ENCODE data around the gene CALM3. TPM values are rescaled to one million over a fixed set of nuclear protein-coding genes. Genes with fewer than 3 reads are reported as not detected.
A peak's percentile ranks its signal among the peaks of the same experiment; 100 is the strongest.

CALM3 gene
- total RNA-seq, 1 experiment from 2014 or later, result 343 TPM

DNA sequence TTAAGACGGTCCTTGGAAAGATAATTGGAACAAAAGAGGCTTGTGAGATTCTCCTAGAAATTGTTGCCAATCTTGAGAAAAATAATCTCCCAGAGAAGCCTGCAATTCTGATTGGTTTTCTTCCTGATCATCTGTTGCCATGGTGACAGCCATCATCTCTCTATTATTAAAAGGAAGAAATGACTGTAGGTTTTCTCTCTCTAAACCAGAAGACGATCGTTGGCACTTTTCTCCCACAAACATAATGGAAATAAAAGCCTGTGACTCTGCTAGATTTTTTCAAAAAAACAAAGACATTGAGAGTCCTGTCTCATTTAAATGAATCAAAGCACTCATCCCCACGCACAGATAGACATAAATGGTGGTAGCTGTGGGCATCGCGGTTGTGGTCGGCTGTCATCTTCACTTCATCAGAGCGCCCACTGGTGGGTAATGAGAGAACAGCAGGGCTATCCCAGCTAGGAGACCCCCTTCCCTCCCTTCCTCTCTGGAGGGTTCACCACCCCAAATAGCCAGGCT is 21.7 kb upstream of the CALM3 start:
- WGBS (ENCODE audit: extremely low coverage, insufficient read length, low lambda C conversion rate), result no CpG with 5 or more reads among the region's 8 CpGs
- Histone ChIP-seq H2AK5ac (ENCODE audit: insufficient read length, low read length) (no peak overlapping the region), H4K91ac (ENCODE audit: insufficient read length, low read depth, low read length) (no peak overlapping the region), H2BK12ac (ENCODE audit: insufficient read length, low read depth, low read length) (no peak overlapping the region), H3K56ac (ENCODE audit: insufficient read length, low read depth, low read length) (no peak overlapping the region), H3K4ac (ENCODE audit: low read depth, low read length) (no peak overlapping the region), H3T11ph (ENCODE audit: low read length) (no peak overlapping the region), H3K4me2 (ENCODE audit: insufficient read depth, insufficient read length, low read length) (no peak overlapping the region), H2BK15ac (ENCODE audit: low read depth, low read length) (no peak overlapping the region), H2BK120ac (ENCODE audit: low read depth, low read length, poor library complexity, severe bottlenecking) (no peak overlapping the region), H3K23ac (ENCODE audit: insufficient read length, low read depth, low read length) (no peak overlapping the region), H3K27ac (ENCODE audit: insufficient read length, low read depth, low read length) (no peak overlapping the region), H3K23me2 (ENCODE audit: insufficient read length, low read depth, low read length, poor library complexity, severe bottlenecking) (no peaks in the 10 kb centered on the region), H3K79me1 (ENCODE audit: insufficient read depth, low read depth, low read length, poor library complexity, severe bottlenecking) (no peaks in the 10 kb centered on the region), H3K9me3 (ENCODE audit: control insufficient read depth, low read depth, low read length) (no peaks in the 10 kb centered on the region), H3K18ac (ENCODE audit: insufficient read length, low read depth, low read length) (no peak overlapping the region), H3K14ac (ENCODE audit: insufficient read depth, low read length) (no peak overlapping the region), H3K4me1 (ENCODE audit: insufficient read depth, low read length) (no peaks in the 10 kb centered on the region), H2BK20ac (ENCODE audit: low read depth, low read length, poor library complexity, severe bottlenecking) (no peak overlapping the region), H4K8ac (replicated peaks; ENCODE audit: insufficient read length, low read depth, low read length) (no peak overlapping the region), H4K20me1 (ENCODE audit: control insufficient read depth, insufficient read depth, insufficient read length) (no peaks in the 10 kb centered on the region), H2BK5ac (ENCODE audit: insufficient read length, low read length) (no peak overlapping the region), H4K5ac (ENCODE audit: insufficient read length, low read depth, low read length) (no peak overlapping the region), H3K9ac (ENCODE audit: extremely low read depth, insufficient read length, low read length) (no peak overlapping the region), H3K27me3 (ENCODE audit: insufficient read depth, low read length) (no peaks in the 10 kb centered on the region), H2AFZ (ENCODE audit: low read length) (no peak overlapping the region), H3K79me2 (ENCODE audit: insufficient read depth, low read length) (no peaks in the 10 kb centered on the region)
- Mint-ChIP-seq H3K4me1 (peaks cover 0 to 3% of the 10 kb centered on the region in 2 experiments; a peak in 3 of 4 replicates), H3K9me3 (no peaks in the 10 kb centered on the region; a peak in 1 of 5 replicates), H3K27ac (no peak overlapping the region), H3K4me3 (no peak overlapping the region; a peak in 1 of 5 replicates), H3K27me3 (ENCODE audit: low read depth) (peaks cover 11% of the 10 kb centered on the region), H3K36me3 (ENCODE audit: insufficient read depth in 1 of 3, low read depth in 3 of 3) (no peaks in the 10 kb centered on the region)
- TF ChIP-seq, protein P1, sequence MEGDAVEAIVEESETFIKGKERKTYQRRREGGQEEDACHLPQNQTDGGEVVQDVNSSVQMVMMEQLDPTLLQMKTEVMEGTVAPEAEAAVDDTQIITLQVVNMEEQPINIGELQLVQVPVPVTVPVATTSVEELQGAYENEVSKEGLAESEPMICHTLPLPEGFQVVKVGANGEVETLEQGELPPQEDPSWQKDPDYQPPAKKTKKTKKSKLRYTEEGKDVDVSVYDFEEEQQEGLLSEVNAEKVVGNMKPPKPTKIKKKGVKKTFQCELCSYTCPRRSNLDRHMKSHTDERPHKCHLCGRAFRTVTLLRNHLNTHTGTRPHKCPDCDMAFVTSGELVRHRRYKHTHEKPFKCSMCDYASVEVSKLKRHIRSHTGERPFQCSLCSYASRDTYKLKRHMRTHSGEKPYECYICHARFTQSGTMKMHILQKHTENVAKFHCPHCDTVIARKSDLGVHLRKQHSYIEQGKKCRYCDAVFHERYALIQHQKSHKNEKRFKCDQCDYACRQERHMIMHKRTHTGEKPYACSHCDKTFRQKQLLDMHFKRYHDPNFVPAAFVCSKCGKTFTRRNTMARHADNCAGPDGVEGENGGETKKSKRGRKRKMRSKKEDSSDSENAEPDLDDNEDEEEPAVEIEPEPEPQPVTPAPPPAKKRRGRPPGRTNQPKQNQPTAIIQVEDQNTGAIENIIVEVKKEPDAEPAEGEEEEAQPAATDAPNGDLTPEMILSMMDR (conservative IDR thresholded peaks at IDR 0.05), result peak; percentile 72
- peak; percentile 54 for DNase-seq

Data from H9 (cell line).